ENCODE measurements around the gene LTBP2.
"Not testable (repeated sequence)": the region's sequence is repeated elsewhere in the genome, so short reads cannot be mapped to it uniquely, and the experiment has no call there.

Gene LTBP2

DNA sequence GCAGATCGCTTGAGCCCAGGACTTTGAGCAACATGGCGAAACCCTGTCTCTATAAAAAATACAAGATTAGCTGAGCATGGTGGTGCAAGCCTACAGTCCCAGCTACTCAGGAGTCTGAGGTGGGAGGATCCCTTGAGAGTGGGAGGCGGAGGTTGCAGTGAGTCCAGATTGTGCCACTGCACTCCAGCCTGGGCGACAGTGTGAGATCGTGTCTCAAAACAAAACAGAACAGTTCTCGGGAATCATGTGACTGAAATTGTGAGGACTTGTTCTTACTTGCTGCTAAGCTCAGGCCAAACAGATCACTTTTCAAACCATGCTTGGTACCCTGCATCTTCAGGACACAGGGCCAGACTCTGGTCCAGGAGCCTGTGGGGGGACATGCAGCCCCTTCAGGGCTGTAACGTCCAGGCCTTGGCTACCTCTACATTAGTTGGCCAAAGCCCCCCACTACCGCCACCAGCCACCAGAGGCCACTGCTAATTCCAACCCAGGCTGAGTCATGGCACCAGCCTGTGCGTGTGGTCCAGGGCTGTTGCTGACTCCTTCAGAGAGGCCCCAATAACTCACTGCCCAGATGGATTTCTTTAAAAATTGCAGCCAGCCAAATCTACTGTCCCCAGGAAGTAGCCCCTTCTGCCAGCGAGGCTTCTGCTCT is 152.6 kb downstream of the LTBP2 start:
- in situ Hi-C loops (cut with MboI; ENCODE audit: low sequenced_read_pairs): no loop called here

DNA sequence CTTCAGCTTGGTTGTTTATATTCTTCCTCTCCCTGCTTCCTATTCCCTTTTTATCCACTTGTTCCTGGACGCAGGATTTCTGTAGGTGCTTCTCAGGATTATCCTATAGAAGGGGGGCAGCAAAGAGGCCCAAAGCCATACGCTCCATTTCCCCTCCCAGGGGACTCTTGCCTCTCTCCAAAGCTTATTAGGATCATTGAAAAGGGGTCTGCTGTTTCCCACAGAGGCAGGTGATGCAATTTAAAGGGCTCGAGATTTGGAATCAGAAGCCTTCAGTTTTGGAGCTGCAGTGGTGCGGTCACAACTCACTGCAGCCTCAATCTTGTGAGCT is 154.5 kb downstream of the LTBP2 start:
- in situ Hi-C loops (cut with MboI; ENCODE audit: low sequenced_read_pairs): no loop called here

DNA sequence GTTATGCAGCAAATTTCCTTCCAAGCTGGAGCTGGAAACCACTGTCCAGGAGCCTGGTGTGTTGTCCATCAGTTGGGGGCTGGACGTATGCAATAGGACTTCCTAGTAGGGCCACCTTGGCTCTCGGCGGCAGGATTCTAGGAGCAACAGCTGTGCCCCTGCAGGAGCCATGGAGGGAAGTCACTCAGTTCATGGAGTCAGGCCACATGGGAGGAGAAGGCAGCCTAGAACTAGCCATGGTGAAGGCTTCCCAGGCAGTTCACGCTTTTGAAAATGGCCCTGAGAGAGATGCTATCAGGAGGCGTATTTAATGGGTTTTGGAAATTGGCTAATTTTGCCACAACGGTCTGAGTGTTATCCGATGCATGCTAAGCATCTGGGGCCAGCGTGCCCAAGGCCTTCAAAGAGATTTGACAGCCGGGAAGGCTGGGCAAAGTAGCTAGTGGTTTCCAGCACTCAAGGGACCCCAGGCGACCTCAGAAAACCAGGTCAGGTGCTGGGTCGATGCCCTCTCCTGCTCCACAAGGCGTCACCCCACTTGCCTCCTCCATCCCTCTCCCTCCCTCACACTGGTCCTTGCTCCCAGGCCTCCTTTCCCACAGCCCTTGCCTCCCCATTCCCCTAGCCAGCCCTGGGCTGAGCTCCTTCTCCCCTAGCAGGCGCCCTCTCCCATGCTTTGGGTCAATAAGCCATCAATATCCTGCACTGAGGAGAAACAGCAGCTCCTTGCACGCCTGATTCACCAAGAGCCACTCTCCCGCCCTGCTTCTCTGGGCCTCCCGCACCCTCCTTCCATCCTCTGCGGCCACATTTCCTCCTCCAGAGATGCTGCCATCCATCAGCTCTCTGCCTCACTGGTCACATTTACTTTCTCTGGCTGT is 155.1 kb downstream of the LTBP2 start:
- in situ Hi-C loops (cut with MboI; ENCODE audit: low sequenced_read_pairs): no loop called here

- in situ Hi-C loops (cut with MboI; ENCODE audit: low sequenced_read_pairs): not testable (repeated sequence)
Observed at GRCh38 chr14:74454397-74454796, 157.6 kb downstream of the LTBP2 start.
